Prostate gland (tissue), 2 donors: ENCODE data around the gene RNF103.

ENCODE experiments used
- CTCF ChIP-seq, 4 experiments: fragments of 200-600 bp in 2 of 4; fragments of 450-650 bp in 2 of 4; sonication (generic) in 2 of 4; IDR thresholded peaks; 1 replicate in 3 of 4; 2 replicates in 1 of 4; pipeline ENCODE4 v1.5.1; 2016 to 2019; ENCODE audit warnings: antibody characterized with exemption in 4 of 4, mild to moderate bottlenecking in 2 of 4, moderate library complexity in 2 of 4
- POLR2A ChIP-seq: fragments of 450-650 bp; IDR thresholded peaks from one replicate; pipeline ENCODE4 v1.6.1; 2016; ENCODE audit warnings: antibody characterized with exemption, mild to moderate bottlenecking

GRCh38 chr2:86649119-86649947 is 25.7 kb upstream of the RNF103 start:
- no peak for TF ChIP-seq CTCF (IDR thresholded peaks at IDR 0.05)
- no peak for TF ChIP-seq POLR2A
